Prostate gland (tissue), 2 donors: ENCODE measurements around the gene TMA7. TPM values are rescaled to one million over a fixed set of nuclear protein-coding genes. Genes with fewer than 3 reads are reported as not detected.

Experiments
- DNase-seq: peaks from one replicate; pipeline ENCODE4 v3.0.0-alpha.2; 2019; ENCODE audit warnings: low spot score
- H3K27ac ChIP-seq, 2 donors: fragments of 200-600 bp; sonication (generic); 2 replicates each; pipeline ENCODE4 v1.5.1; 2017 to 2019
- H3K27me3 ChIP-seq: fragments of 200-600 bp; sonication (generic); replicated peaks from 2 replicates; pipeline ENCODE4 v1.5.1; 2019; ENCODE audit not compliant: insufficient read depth
- H3K36me3 ChIP-seq, 2 donors: fragments of 200-600 bp; sonication (generic); 1 replicate in 1 of 2; 2 replicates in 1 of 2; pipeline versions ENCODE4 v1.5.1 to v1.8.1; 2017 to 2019
- H3K4me1 ChIP-seq: fragments of 200-600 bp; sonication (generic); replicated peaks from 2 replicates; pipeline ENCODE4 v1.5.1; 2019
- H3K4me3 ChIP-seq, 2 donors: fragments of 200-600 bp; sonication (generic); 2 replicates each; pipeline ENCODE4 v1.5.1; 2017 to 2019
- H3K9me3 ChIP-seq: fragments of 200-600 bp; sonication (generic); 2 replicates; pipeline ENCODE4 v1.5.1; 2017
- POLR2A ChIP-seq: fragments of 450-650 bp; IDR thresholded peaks from one replicate; pipeline ENCODE4 v1.6.1; 2016; ENCODE audit warnings: antibody characterized with exemption, mild to moderate bottlenecking
- POLR2AphosphoS5 ChIP-seq: sonication (generic); formaldehyde crosslinking; IDR thresholded peaks from one replicate; pipeline ENCODE4 v1.6.1; 2017; ENCODE audit warnings: antibody characterized with exemption
- WGBS: methylation state at CpG from one replicate; pipeline ENCODE4 v1.1.5; 2018; 5-methylcytosine and 5-hydroxymethylcytosine counted together
- intact Hi-C: fragments of 100-400 bp; cut with DNase I; formaldehyde crosslinking; loops from one replicate; pipeline ENCODE4 v1.14.2; 2022
- total RNA-seq, 2 donors: library from RNA; depleted of rRNA; stranded (reverse); fragments of >200 nt; gene quantifications; one replicate each; pipeline ENCODE4 v1.1.0, GENCODE V29; 2016
- TF ChIP-seq, protein P1 (sequence below), 4 experiments: fragments of 200-600 bp in 2 of 4; fragments of 450-650 bp in 2 of 4; sonication (generic) in 2 of 4; IDR thresholded peaks; 1 replicate in 3 of 4; 2 replicates in 1 of 4; pipeline ENCODE4 v1.5.1; 2016 to 2019; ENCODE audit warnings: antibody characterized with exemption in 4 of 4, mild to moderate bottlenecking in 2 of 4, moderate library complexity in 2 of 4

Gene TMA7
- total RNA-seq, 2 donors from 2014 or later: 310 to 446 TPM

DNA sequence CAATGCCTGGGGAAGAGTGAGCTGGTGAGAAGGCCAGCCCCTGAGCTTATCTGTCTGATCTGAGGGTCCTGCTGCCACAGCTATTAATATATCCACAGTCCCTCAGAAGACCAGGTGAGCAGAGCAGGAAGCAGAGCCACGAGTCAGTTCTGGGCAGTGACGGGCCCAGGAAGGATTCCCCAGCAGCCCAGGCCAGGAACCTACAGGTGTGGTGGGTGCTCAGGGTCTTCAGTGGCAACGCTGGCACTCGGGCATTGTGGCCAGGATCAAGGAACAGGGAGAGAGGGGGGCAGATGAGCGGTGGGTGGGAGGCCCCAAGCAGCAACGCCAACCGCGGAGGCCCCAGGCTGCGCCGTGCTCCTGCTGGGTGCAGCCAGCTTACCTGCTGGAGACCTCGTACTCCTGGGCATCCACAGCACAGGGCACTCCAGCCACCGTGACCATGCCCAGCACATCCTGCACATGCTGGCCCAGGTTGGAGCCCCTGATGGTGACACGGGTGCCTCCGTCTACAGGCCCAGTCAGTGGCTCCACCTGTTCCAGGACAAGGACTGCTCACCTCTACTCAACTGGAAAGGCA, 22.4 kb upstream of the TMA7 start:
- H3K36me3 ChIP-seq: peaks cover 21 to 44% of the 10 kb centered on the region in 2 donors
- no peak overlapping the region for H3K4me3 ChIP-seq
- no peak for DNase-seq
- no peaks in the 10 kb centered on the region for H3K27me3 ChIP-seq
- no peak overlapping the region for H3K27ac ChIP-seq
- TF ChIP-seq POLR2A (no peak), POLR2AphosphoS5 (no peak)
- TF ChIP-seq, protein P1, sequence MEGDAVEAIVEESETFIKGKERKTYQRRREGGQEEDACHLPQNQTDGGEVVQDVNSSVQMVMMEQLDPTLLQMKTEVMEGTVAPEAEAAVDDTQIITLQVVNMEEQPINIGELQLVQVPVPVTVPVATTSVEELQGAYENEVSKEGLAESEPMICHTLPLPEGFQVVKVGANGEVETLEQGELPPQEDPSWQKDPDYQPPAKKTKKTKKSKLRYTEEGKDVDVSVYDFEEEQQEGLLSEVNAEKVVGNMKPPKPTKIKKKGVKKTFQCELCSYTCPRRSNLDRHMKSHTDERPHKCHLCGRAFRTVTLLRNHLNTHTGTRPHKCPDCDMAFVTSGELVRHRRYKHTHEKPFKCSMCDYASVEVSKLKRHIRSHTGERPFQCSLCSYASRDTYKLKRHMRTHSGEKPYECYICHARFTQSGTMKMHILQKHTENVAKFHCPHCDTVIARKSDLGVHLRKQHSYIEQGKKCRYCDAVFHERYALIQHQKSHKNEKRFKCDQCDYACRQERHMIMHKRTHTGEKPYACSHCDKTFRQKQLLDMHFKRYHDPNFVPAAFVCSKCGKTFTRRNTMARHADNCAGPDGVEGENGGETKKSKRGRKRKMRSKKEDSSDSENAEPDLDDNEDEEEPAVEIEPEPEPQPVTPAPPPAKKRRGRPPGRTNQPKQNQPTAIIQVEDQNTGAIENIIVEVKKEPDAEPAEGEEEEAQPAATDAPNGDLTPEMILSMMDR (IDR thresholded peaks at IDR 0.05): no peak
- no peaks in the 10 kb centered on the region for H3K4me1 ChIP-seq
- H3K9me3 ChIP-seq: no peaks in the 10 kb centered on the region
- WGBS: 88% methylated on average over 13 of the region's 14 CpGs
- intact Hi-C loops: no loop called here

DNA sequence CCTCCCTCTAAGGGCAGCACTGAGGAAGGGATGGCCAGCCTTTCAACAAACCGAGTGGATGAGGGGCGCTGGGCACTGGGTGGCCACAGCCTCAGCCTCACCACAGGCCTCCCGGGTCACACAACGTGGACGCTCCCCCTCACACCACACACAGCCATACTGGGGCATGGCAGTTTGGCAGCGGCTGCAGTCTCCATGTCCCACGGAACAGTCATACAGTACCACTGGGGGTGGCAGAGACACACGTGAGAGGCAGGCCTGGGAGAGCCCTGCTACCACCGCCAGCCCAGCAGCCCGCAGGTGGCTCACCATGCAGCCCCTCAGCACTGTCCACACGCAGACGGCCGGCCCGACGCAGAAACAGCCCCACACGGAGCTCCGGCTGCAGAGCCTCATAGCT, 21.9 kb upstream of the TMA7 start:
- Histone ChIP-seq H3K27me3 (no peaks in the 10 kb centered on the region), H3K27ac (no peak overlapping the region), H3K36me3 (peaks cover 16 to 39% of the 10 kb centered on the region in 2 donors), H3K4me3 (no peak overlapping the region), H3K4me1 (no peaks in the 10 kb centered on the region), H3K9me3 (no peaks in the 10 kb centered on the region)
- 90% methylated on average over 17 of the region's 17 CpGs for WGBS
- intact Hi-C loops: no loop called here
- TF ChIP-seq POLR2AphosphoS5 (no peak), POLR2A (no peak)
- TF ChIP-seq, protein P1 (IDR thresholded peaks at IDR 0.05): no peak
- no peak for DNase-seq

DNA sequence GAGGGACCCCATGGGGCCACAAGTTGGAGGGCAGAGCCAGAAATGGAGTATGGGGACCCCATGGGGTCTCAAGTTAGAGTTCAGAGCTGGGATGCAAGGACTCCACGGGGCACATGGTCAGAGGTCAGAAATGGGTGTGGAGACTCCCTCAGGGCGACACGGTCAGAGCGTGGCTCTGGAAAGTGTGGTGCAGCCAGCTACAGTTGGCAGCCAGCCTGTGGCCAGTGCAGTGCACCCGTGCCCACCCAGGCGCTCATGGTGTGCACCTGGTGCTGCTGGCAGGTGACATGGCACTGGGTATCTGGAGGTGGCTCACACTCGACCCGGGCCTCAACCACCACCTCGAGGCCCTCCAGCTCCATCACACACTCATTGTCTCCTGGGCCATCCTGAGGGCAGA, 21.4 kb upstream of the TMA7 start:
- intact Hi-C loops: no loop called here
- TF ChIP-seq POLR2AphosphoS5 (no peak), POLR2A (no peak)
- TF ChIP-seq, protein P1 (IDR thresholded peaks at IDR 0.05): no peak
- peaks cover 15 to 34% of the 10 kb centered on the region in 2 donors for H3K36me3 ChIP-seq
- no peak overlapping the region for H3K27ac ChIP-seq
- H3K9me3 ChIP-seq: no peaks in the 10 kb centered on the region
- H3K4me1 ChIP-seq: no peaks in the 10 kb centered on the region
- H3K4me3 ChIP-seq: no peak overlapping the region
- no peaks in the 10 kb centered on the region for H3K27me3 ChIP-seq
- no peak for DNase-seq
- WGBS: 78% methylated on average over 8 of the region's 9 CpGs

DNA sequence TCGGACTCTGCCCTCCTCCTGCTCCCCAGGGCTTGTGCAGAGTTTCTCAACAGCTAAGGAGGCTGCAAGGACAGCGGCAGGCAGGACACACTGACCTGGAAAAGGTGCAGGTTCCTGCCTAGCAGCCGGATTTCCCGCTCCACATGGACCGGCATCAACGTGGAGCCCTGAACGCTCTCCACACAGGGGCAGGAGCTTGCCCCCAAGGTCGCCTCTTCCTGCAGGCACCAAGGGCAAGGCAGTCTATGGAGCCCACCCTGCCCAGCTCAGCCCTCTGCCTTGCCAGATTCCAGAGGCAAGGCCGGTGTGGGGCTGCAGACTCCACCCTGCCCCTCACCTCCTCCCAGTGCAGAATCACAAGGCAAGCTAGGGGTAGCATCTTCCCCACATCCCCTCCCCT, 20.9 kb upstream of the TMA7 start:
- Histone ChIP-seq H3K4me3 (no peak overlapping the region), H3K4me1 (no peaks in the 10 kb centered on the region), H3K27ac (no peak overlapping the region), H3K36me3 (peaks cover 15 to 29% of the 10 kb centered on the region in 2 donors), H3K27me3 (no peaks in the 10 kb centered on the region), H3K9me3 (no peaks in the 10 kb centered on the region)
- 90% methylated on average over 8 of the region's 9 CpGs for WGBS
- DNase-seq: no peak
- intact Hi-C loops: no loop called here
- TF ChIP-seq POLR2AphosphoS5: no peak

DNA sequence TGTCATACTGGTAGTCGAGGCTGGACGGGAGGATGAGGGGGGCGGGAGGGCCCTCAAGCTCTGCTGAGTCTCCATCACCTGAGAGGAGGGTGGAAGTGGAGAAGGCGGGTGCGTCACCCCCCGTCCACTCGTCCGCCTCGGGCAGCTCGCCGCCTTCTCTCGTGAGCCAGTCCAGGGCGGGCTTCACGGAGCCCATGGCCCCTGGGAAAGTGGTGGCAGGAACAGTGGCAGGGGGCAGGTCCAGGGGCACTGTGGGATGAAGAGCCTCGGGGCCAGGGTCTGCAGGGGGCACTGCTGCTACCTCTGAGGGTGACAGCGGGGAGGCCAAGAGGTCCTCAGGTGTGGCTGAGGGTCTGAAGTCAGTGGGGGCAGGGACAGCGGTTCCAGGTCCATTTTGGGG, 20.5 kb upstream of the TMA7 start:
- Histone ChIP-seq H3K9me3 (no peaks in the 10 kb centered on the region), H3K27ac (no peak overlapping the region), H3K36me3 (peaks cover 15 to 24% of the 10 kb centered on the region in 2 donors), H3K27me3 (no peaks in the 10 kb centered on the region), H3K4me1 (no peaks in the 10 kb centered on the region), H3K4me3 (no peak overlapping the region)
- no peak for DNase-seq
- WGBS: 83% methylated on average over 17 of the region's 17 CpGs
- TF ChIP-seq, protein P1 (IDR thresholded peaks at IDR 0.05): no peak
- no peak for TF ChIP-seq POLR2AphosphoS5
- TF ChIP-seq POLR2A: no peak
- intact Hi-C loops: no loop called here
